Activated naive CD8-positive, alpha-beta T cell treated with anti-CD3 and anti-CD28 coated beads, Interleukin-2, amount 50 U/mL, for 24 hours (primary cell): ENCODE data around the gene PCCB.
"Not testable (repeated sequence)": the region's sequence is repeated elsewhere in the genome, so short reads cannot be mapped to it uniquely, and the experiment has no call there.

ENCODE experiments used
- ATAC-seq: fragments of 150-1000 bp; cut with Tn5 transposase; one replicate; pipeline ENCODE4 v1.10.0; 2021
- DNase-seq: peaks from one replicate; pipeline ENCODE4 v3.0.0; 2021
- H3K27ac Mint-ChIP-seq: one replicate; pipeline ENCODE4 v1.8.0; 2021; ENCODE audit warnings: mild to moderate bottlenecking, mixed read lengths
- H3K27me3 Mint-ChIP-seq: one replicate; pipeline ENCODE4 v1.8.0; 2021; ENCODE audit warnings: mixed read lengths
- H3K36me3 Mint-ChIP-seq: one replicate; pipeline ENCODE4 v1.8.0; 2021; ENCODE audit warnings: low read depth, mixed read lengths
- H3K4me1 Mint-ChIP-seq: one replicate; pipeline ENCODE4 v1.8.0; 2021; ENCODE audit warnings: mixed read lengths
- H3K4me3 Mint-ChIP-seq: one replicate; pipeline ENCODE4 v1.8.0; 2021; ENCODE audit warnings: mild to moderate bottlenecking, moderate library complexity, mixed read lengths
- H3K9me3 Mint-ChIP-seq: one replicate; pipeline ENCODE4 v1.8.0; 2021; ENCODE audit warnings: mixed read lengths

Gene PCCB

DNA sequence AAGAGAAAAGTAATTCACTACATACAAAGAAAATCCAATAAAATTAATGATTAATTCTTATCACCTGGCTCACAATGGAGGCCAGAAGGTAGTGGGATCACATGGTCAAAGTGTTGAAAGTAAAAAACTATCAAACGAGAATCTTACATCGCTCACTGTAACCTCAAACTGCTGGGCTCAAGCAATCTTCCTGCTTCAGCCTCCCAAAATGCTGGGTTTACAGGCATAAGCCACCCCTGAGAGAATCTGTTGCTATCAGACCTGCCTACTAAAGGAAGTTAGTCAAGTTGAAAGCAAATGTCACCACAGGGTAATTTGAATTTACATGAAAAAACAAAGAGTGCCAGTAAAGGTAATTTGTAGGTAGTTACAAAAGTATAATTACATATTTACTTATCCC lies 103.3 kb downstream of the PCCB start:
- no peaks in the 10 kb centered on the region for H3K27me3 Mint-ChIP-seq
- H3K36me3 Mint-ChIP-seq, result peaks cover 17% of the 10 kb centered on the region
- H3K4me1 Mint-ChIP-seq, result peaks cover 5% of the 10 kb centered on the region
- ATAC-seq (no peak), DNase-seq (no peak)
- peak overlapping the region; percentile 4 for H3K27ac Mint-ChIP-seq
- H3K4me3 Mint-ChIP-seq, result no peak overlapping the region
- no peaks in the 10 kb centered on the region for H3K9me3 Mint-ChIP-seq

DNA sequence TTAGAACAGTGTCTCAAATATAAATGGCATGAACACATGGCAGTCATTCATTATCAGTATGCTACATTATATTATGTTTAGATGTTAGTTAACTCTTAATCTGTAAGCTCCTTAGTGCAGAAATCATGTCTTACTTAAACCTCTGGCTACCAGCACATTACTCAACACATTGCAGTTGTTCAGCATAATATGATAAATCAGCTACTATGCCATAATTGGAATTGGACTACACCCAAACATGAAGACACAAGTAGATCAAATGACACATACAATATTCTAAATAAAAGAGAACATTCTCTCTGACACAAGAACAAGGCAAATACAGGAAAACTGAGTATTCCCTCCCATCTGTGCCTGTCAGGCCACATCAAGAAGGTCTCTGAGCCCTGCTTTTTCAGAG lies 116.1 kb downstream of the PCCB start:
- ATAC-seq, result no peak
- Mint-ChIP-seq H3K27ac (no peak overlapping the region), H3K4me1 (no peaks in the 10 kb centered on the region), H3K9me3 (no peaks in the 10 kb centered on the region), H3K27me3 (no peaks in the 10 kb centered on the region), H3K36me3 (peaks cover 15% of the 10 kb centered on the region), H3K4me3 (no peak overlapping the region)
- no peak for DNase-seq

DNA sequence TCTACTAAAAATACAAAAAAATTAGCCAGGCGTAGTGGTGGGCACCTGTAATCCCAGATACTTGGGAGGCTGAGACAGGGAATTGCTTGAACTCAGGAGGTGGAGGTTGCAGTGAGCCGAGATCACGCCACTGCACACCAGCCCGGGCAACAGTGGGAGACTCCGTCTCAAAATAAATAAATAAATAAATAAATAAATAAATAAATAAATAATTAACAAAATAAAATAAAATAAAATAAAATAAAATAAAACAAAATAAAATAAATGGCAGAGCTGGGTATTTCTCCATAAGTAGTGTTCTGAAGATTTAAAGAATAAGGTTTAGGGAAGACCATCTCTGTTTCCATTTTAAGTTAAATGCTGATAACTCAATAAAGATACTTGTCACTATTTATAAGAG lies 125.7 kb downstream of the PCCB start:
- not testable (repeated sequence) for ATAC-seq, H3K9me3 Mint-ChIP-seq, H3K27me3 Mint-ChIP-seq, H3K4me1 Mint-ChIP-seq, H3K4me3 Mint-ChIP-seq, DNase-seq, H3K27ac Mint-ChIP-seq
- H3K36me3 Mint-ChIP-seq, result peaks cover 29% of the 10 kb centered on the region

DNA sequence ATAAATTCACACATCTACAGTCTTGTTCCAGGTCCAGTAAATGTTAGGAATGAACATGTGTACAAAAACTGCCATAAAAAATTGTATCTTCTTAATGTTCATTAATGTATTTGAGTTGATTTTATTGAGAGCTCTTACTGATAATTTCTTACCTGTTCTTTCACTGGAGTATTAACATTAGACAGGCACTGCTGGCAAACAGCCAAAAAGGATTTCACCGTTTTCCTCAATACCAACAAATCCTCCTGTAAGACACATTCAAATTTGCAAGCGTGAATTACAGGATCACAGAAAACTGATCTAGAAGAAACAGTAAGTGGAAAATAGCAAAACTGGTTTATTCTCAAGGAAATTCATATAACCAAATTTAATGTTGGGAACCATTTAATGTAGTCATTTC lies 127.4 kb downstream of the PCCB start:
- no peaks in the 10 kb centered on the region for H3K27me3 Mint-ChIP-seq
- no peaks in the 10 kb centered on the region for H3K4me1 Mint-ChIP-seq
- H3K36me3 Mint-ChIP-seq, result peaks cover 28% of the 10 kb centered on the region
- H3K27ac Mint-ChIP-seq, result no peak overlapping the region
- peaks cover 4% of the 10 kb centered on the region for H3K9me3 Mint-ChIP-seq
- ATAC-seq, result no peak
- no peak for DNase-seq
- H3K4me3 Mint-ChIP-seq, result no peak overlapping the region

DNA sequence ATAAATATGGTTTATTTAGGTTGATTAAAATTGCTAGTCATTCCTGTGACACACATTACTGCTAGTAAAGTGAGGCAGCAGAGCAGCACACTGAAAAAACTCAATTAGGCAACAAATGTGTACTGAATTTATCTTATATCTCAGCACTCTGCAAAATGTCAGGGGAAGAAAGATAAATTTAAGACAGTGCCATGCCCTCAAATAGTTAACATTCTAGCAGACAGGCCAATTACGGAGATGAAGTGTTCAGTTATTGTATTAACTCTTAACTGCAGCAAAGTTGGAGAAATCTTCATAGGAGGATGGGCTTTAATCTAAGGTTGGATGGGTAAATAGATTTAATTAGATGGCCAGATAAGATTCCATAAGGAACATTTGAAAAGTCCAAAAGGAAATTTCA lies 127.9 kb downstream of the PCCB start:
- DNase-seq (no peak), ATAC-seq (no peak)
- Mint-ChIP-seq H3K4me3 (no peak overlapping the region), H3K36me3 (peaks cover 25% of the 10 kb centered on the region), H3K9me3 (peaks cover 4% of the 10 kb centered on the region), H3K27me3 (no peaks in the 10 kb centered on the region), H3K4me1 (no peaks in the 10 kb centered on the region), H3K27ac (no peak overlapping the region)
